Osteoblast (primary cell): ENCODE measurements around the gene MPST. TPM values are rescaled to one million over a fixed set of nuclear protein-coding genes. Genes with fewer than 3 reads are reported as not detected.

Source experiments
- DNase-seq: peaks from one replicate; pipeline ENCODE4 v3.0.0; 2011; ENCODE audit warnings: low spot score, mixed read lengths; ENCODE audit not compliant: insufficient read length; ENCODE audit errors: missing footprints
- H2AFZ ChIP-seq: 2 replicates; pipeline ENCODE4 v1.6.0; 2011; ENCODE audit warnings: mild to moderate bottlenecking, low read length
- H3K27ac ChIP-seq: 2 replicates; pipeline ENCODE4 v1.5.1; 2011; ENCODE audit warnings: mild to moderate bottlenecking, low read depth, low read length, moderate library complexity
- H3K27me3 ChIP-seq: 2 replicates; pipeline ENCODE4 v1.6.0; 2012; ENCODE audit warnings: mild to moderate bottlenecking, control low read depth, inconsistent platforms, low read length, moderate library complexity; ENCODE audit not compliant: insufficient read depth
- H3K36me3 ChIP-seq: 2 replicates; pipeline ENCODE4 v1.5.1; 2011; ENCODE audit warnings: mild to moderate bottlenecking, low read length, control low read depth, moderate library complexity; ENCODE audit not compliant: insufficient read depth
- H3K4me1 ChIP-seq: 2 replicates; pipeline ENCODE4 v1.5.1; 2011; ENCODE audit warnings: mild to moderate bottlenecking, low read length, control low read depth, moderate library complexity; ENCODE audit not compliant: insufficient read depth
- H3K4me2 ChIP-seq: 2 replicates; pipeline ENCODE4 v1.6.0; 2011; ENCODE audit warnings: mild to moderate bottlenecking, low read length; ENCODE audit not compliant: insufficient read depth
- H3K4me3 ChIP-seq: fragments of 200-600 bp; sonication (generic); 3 replicates; pipeline ENCODE4 v1.5.1; 2012; ENCODE audit warnings: mild to moderate bottlenecking, low read length, inconsistent platforms; ENCODE audit not compliant: insufficient read depth
- H3K79me2 ChIP-seq: 2 replicates; pipeline ENCODE4 v1.6.0; 2012; ENCODE audit warnings: mild to moderate bottlenecking, low read length, control low read depth, inconsistent platforms; ENCODE audit not compliant: insufficient read depth
- H3K9me3 ChIP-seq: 2 replicates; pipeline ENCODE4 v1.5.1; 2011; ENCODE audit warnings: low read depth, low read length, control low read depth
- H4K20me1 ChIP-seq: 2 replicates; pipeline ENCODE4 v1.6.0; 2012; ENCODE audit warnings: mild to moderate bottlenecking, low read length, control low read depth; ENCODE audit not compliant: insufficient read depth
- CTCF ChIP-seq: IDR thresholded peaks from 2 replicates; pipeline ENCODE4 v1.5.1; 2011; ENCODE audit warnings: mild to moderate bottlenecking, low read depth, low read length, moderate library complexity; ENCODE audit errors: extremely low read depth
- small RNA-seq: library from RNA; depleted of rRNA; stranded (forward); fragments of <200 nt; gene quantifications from one replicate; pipeline ENCODE3, GENCODE V24; 2012
- total RNA-seq: library from RNA; depleted of rRNA; stranded (reverse); fragments of >200 nt; gene quantifications from 2 replicates; pipeline ENCODE4 v1.2.3, GENCODE V29; 2012

Gene MPST
- total RNA-seq, 1 donor: 91.6 TPM

- Histone ChIP-seq H3K4me3 (no peak overlapping the region), H3K79me2 (no peaks in the 10 kb centered on the region), H2AFZ (no peak overlapping the region), H3K9me3 (no peaks in the 10 kb centered on the region), H3K4me2 (no peak overlapping the region), H4K20me1 (no peaks in the 10 kb centered on the region), H3K27me3 (peaks cover 23% of the 10 kb centered on the region), H3K36me3 (no peaks in the 10 kb centered on the region), H3K27ac (no peak overlapping the region), H3K4me1 (no peaks in the 10 kb centered on the region)
- DNase-seq: no peak
- no peak for TF ChIP-seq CTCF
These were observed 55.5 kb downstream of the MPST start for GRCh38 chr22:37075046-37075445.

DNA sequence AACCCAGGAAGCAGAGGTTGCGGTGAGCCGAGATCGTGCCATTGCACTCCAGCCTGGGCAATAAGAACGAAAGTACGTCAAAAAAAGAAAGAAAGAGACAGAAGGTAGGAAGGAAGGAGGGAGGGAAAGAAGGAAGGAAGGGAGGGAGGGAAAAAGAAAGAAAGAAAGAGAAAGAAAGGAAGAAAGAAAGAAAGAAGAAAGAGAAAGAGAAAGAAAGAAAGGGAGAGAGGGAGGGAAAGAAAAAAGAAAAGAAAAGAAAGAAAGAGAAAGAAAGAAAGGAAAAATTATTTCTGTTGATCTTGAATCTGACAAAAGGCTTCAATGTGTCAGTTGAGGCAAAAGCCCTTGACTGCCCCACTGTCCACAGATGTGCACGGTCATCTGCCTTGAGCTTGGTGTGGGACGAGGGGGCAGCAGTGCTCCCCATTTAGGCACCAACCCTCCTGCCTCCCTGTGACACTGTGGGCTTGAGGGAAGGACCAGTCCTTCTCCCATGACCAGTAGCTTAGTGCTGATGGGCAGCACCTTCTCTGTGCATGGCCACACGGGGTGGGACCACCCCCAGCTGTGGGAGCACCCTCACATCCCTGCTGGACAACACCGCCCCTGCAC, 56.4 kb downstream of the MPST start:
- Histone ChIP-seq H3K9me3 (no peaks in the 10 kb centered on the region), H3K27ac (no peak overlapping the region), H4K20me1 (no peaks in the 10 kb centered on the region), H3K27me3 (peaks cover 21% of the 10 kb centered on the region), H3K4me3 (no peak overlapping the region), H3K4me1 (no peaks in the 10 kb centered on the region), H3K79me2 (no peaks in the 10 kb centered on the region), H2AFZ (no peak overlapping the region), H3K4me2 (no peak overlapping the region), H3K36me3 (no peaks in the 10 kb centered on the region)
- no peak for TF ChIP-seq CTCF
- DNase-seq: no peak

DNA sequence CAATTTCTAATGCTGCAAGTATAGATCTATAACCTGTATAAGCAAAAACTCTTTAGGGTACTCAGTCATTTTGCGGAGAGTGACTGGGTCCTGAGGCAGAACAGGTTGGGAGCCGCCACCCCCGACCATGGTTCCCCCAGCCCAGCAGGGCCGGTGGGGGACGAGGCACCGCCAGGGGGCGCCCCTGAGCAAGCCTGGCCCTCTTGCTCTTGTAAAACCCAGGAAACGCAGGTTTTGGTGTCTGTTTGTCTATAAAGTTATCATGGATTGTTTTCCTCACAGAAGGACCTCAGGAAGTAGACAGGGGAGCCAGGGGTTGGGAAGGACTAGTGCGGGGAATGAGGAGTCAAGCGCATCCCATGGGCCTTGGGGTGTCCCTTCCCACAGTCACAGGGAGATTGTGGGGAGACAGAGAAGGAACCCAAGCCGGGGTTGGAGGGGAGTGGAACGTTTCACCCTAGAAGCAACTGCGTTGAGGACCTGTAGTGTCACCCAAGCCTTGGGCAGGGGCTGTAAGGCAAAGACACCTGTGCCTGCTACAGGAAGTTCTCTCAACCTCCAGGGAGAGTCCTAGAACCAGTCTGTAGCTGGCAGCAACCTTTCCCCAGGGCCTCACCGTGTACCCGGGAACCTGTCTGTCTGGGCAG, 58.4 kb downstream of the MPST start:
- no peaks in the 10 kb centered on the region for H4K20me1 ChIP-seq
- no peak overlapping the region for H3K4me3 ChIP-seq
- no peak overlapping the region for H3K4me2 ChIP-seq
- H3K27me3 ChIP-seq: peaks cover 19% of the 10 kb centered on the region
- H3K9me3 ChIP-seq: no peaks in the 10 kb centered on the region
- no peaks in the 10 kb centered on the region for H3K4me1 ChIP-seq
- H2AFZ ChIP-seq: no peak overlapping the region
- H3K27ac ChIP-seq: no peak overlapping the region
- no peaks in the 10 kb centered on the region for H3K79me2 ChIP-seq
- peak; percentile 90 for TF ChIP-seq CTCF
- peak; percentile 98 for DNase-seq
- no peaks in the 10 kb centered on the region for H3K36me3 ChIP-seq

- Histone ChIP-seq H4K20me1 (no peaks in the 10 kb centered on the region), H3K36me3 (no peaks in the 10 kb centered on the region), H3K27me3 (peaks cover 23% of the 10 kb centered on the region), H3K9me3 (no peaks in the 10 kb centered on the region), H2AFZ (no peak overlapping the region), H3K79me2 (no peaks in the 10 kb centered on the region), H3K4me1 (no peaks in the 10 kb centered on the region), H3K4me3 (no peak overlapping the region), H3K4me2 (no peak overlapping the region), H3K27ac (no peak overlapping the region)
- TF ChIP-seq CTCF: no peak
- no peak for DNase-seq
These were observed 59.6 kb downstream of the MPST start for GRCh38 chr22:37079158-37079557.

Small RNAs within 50 kb of the gene (small RNA-seq; reads per million reads assigned to genes)
- not detected for gene RF00019

Other genes with a start within 250 kb of the MPST start
- 22.1 and 27.4 TPM in 2 replicates for gene IFT27, start 243.6 kb upstream of the MPST start, total RNA-seq
- gene PVALB, start 202.7 kb upstream of the MPST start, total RNA-seq: not detected in 2 replicates
- under 0.01 and 0.36 TPM in 2 replicates for gene NCF4, start 158.7 kb upstream of the MPST start, total RNA-seq
- gene CSF2RB, start 106.1 kb upstream of the MPST start, total RNA-seq: 1.1 and 1.2 TPM in 2 replicates
- 53.6 and 63.3 TPM in 2 replicates for gene TST, start 295 bp upstream of the MPST start, total RNA-seq
- gene KCTD17, start 32.0 kb downstream of the MPST start, total RNA-seq: 22.7 and 25.0 TPM in 2 replicates
- gene TMPRSS6, start 90.0 kb downstream of the MPST start, total RNA-seq: not detected in 2 replicates
- 0.59 TPM in 1 of 2 replicates, not detected in the other for gene IL2RB, start 130.2 kb downstream of the MPST start, total RNA-seq
- gene C1QTNF6, start 168.5 kb downstream of the MPST start, total RNA-seq: 11.9 and 18.3 TPM in 2 replicates
- not detected in 2 replicates for gene SSTR3, start 192.7 kb downstream of the MPST start, total RNA-seq
- gene RAC2, start 224.5 kb downstream of the MPST start, total RNA-seq: 13.6 and 14.5 TPM in 2 replicates